Erythroblast (primary cell): Measurements from ENCODE around the gene TSHZ2.
"Not testable (repeated sequence)": the region's sequence is repeated elsewhere in the genome, so short reads cannot be mapped to it uniquely, and the experiment has no call there.

Experiments used
- DNase-seq, 2 experiments: peaks; one replicate each; lab custom pipeline; 2025; lab: John Stamatoyannopoulos, UW
- GATA1 ChIP-seq: IDR thresholded peaks from 2 replicates; pipeline ENCODE4 v1.6.1; 2011; ENCODE audit warnings: low read depth, mild to moderate bottlenecking, control low read depth, low read length, moderate library complexity
- POLR2A ChIP-seq: IDR thresholded peaks from 2 replicates; pipeline ENCODE4 v1.6.1; 2011; ENCODE audit warnings: mild to moderate bottlenecking, low read length

Gene TSHZ2

DNA sequence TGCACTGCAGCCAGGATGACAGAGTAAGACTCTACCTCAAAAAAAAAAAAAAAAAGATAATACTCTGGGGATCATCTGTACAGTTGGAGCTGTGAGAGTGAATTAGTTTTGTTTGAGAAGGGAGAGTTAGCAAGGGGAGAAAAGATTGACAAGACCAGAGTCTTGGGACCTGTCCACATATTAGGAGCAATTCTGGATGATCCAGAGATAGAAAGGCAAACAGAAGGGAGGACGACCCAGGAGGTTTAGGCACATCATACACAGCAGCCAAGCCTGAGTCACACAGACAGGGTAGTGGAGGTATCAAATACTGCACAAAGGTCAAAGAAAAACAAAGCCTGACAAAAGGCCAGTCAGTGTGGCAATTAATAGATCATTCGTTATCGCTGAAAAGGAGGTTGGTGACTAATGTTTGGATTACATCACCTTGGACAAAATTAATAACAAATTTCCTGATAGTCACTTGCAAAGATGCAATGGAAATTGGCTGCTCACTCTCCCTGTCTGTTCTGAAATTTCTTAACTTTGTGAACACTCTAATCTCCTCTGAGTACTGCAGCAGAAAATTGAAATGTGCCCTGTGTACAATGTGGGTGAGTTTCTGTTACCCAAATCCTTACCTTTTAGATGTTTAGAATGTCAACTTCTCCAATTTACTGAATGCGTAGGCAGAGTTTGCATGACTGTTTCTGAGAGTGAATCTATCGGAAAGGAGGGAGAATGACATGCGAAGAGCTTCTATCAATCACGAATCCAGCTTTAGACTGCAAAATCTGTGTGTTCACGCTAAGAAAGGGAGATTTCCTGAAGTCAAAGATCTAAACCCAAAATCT is 105.4 kb downstream of the TSHZ2 start:
- no peak for DNase-seq
- TF ChIP-seq GATA1 (no peak), POLR2A (no peak)

DNA sequence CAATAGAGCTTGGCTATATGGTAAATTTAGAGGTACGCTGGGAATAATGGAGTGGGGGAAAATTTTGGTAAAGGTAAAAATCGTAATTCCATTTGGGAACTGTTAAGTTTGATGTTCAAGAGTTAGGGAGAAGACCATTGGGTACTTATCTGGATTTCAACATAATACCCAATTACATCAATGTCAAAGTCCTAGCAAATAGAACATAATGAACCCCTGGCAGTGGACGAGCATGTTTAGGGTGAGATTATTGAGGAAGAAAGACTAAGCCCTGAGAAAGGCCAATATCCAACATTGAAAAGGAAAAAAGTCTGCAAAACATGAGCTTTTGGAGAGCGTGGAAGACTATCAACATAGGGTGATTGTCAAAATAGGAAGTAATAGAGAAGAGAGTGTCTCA is 106.6 kb downstream of the TSHZ2 start:
- TF ChIP-seq POLR2A (no peak), GATA1 (no peak)
- DNase-seq = no peak

DNA sequence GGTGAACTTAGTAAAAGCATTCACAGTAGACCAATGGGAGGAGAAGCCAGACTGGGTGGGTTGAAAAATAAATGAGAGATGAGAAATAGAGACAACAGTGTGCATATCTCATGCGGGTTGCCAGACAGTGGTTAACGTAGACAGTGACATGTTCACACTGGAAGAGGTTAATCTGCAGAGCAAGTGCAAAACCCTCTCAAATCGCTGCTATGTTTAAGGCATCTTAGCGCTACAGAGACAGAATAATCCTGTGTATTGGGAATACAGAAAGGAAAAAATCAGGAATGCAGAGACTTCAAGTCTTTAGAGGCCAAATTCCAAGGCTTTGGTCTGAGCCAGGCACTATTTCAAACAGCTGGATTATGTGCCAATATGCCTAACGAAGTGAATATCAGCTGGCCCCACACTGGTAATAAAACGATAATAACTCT is 107.1 kb downstream of the TSHZ2 start:
- no peak for DNase-seq
- TF ChIP-seq POLR2A = no peak

DNA sequence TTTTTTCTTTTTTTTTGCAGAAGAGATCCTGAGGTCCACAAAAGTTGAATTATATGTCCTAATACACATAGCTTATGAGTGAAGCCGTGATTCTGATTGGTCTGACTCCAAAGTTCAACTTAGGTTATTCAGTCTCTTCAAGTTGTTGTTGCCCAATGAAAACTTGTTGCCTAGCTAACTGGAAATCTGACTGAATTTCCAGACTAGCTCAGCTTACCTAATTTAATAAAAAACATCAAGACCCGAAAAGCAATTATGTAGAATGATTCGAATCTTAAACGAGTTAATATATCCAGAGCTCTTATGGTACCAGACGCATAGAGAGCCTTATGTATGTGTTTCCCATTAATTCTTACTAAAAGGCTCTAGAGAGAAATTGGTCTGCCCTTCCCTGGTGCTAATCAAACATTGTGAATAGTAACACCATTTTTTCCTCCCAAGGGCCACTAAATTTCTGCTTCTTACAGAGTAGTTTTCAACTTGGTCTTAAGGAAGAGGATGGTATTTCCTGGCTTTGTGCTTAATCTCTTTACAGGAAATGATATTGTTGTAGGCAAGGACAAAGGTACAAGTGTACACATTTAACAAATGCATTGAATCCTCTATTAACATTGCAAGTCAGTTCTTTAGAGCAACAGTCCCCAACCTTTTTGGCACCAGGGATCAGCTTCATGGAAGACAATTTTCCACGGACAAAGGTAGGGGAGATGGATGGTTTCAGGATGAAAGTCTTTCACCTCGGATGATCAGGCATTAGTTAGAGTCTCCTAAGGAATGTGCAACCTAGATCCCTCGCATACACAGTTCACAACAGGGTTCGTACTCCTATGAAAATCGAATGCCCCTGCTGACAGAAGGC is 107.9 kb downstream of the TSHZ2 start:
- DNase-seq = no peak
- TF ChIP-seq POLR2A = no peak
- TF ChIP-seq GATA1 = no peak

DNA sequence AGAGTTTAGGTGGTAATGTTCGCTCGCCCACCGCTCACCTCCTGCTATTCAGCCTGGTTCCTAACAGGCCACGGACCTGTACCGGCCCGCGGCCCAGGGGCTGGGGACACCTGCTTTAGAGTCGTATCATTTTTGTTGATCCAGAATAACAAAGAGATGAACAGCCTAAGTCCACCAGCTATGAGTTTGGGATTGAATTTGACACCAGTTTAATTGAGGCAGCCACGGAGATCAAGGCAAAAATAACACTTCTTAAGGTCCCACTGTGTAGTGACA is 108.5 kb downstream of the TSHZ2 start:
- TF ChIP-seq GATA1 = no peak
- no peak for TF ChIP-seq POLR2A
- DNase-seq = no peak

DNA sequence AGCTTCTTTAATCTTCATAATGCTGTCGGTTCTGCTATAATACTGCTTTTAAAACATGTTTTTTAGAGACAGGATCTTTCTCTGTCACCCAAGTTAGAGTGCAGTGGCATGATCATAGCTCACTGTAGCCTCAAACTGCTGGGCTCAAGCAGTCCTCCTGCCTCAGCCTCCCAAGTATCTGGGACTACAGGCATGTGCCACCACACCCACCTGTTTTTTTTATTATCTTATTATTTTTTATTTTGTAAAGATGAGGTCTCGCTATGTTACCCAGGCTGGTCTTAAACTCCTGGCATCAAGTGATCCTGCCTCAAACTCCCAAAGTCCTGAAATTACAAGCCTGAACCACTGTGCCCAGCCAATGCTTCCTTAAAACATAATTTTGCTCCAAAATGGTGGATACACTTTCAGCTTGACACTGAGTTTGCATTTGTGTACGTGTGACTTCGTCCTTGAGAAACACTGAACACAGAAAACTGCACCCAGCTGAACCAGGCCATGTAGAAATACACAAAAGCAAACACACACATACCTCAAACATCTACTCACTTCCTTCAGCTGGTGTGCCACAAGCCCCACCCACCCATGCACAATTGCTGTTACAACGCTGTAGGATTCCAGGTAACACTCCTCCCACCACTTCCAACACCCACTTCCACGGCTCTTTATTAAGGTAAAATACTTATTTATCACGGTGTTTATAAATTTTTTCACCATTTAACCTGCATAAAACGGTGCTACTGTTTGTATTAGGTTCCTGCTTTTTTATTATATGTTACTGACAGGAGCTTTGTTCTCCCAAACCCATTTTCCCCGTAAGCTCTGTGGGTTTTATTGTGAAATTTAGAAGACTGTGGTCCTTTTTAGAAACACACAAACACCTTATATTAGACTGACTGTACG is 109.1 kb downstream of the TSHZ2 start:
- no peak for DNase-seq
- TF ChIP-seq POLR2A (no peak), GATA1 (no peak)

DNA sequence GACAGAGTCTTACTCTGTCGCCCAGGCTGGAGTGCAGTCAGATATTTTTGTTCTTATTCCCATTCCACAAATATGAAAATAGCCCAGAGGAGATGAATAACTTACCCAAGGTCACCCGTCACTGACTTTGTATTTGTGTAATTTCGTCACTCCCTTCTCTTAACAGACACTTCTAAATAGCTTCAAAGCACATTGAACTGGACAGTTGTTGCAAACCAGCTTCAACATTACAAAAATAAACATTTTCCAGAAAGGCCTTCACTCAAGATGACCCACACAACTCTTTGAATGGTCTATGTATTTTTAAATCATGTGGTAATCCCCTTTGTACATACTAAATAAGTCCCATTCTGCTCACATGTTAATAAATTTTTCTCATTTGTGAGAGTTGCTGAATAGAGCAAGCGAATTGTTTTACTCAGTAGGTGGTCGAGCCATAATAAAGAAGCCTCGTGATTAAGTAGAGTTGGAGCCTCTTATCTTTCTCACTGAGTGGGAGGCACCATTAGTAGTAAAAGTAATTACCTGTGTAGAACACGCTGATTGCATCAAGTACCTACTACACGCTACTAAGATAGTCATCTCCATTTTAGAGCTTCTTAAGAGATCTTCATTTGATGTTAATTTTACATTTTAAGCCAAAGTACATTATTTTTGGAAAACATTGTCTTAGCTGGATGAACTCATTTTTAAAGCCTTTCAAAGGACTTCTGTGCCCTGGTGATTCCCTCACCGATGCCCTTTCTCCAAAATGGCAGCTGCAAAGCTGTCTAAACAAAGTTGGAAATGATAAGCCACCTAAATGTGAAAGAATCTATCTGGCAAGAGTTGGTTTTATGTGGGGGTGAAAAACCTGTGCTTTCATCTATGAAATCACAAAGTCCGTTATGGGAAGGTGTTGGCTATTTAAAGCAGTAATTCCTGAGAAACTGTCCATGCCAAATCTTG is 110.0 kb downstream of the TSHZ2 start:
- TF ChIP-seq GATA1 (no peak), POLR2A (no peak)
- no peak for DNase-seq

DNA sequence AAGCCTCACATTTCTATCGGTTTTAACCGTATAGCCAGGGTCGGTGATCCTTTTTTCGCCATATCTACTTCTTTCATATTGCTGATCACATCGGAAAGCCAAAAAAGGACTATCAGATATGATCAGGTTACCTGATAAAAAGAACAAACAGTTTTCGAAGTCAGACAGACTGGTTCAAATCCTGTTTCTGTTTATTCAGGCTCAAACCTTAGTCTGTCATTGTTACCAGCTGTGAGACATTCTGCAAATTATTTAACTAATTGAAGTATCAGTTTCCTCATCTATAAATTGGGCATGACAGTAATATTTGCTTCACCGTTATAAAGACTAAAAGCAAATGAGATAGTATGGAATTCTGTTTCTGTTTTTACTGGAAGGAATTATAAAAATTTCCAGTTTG is 111.3 kb downstream of the TSHZ2 start:
- no peak for DNase-seq
- TF ChIP-seq GATA1 (no peak), POLR2A (no peak)

DNA sequence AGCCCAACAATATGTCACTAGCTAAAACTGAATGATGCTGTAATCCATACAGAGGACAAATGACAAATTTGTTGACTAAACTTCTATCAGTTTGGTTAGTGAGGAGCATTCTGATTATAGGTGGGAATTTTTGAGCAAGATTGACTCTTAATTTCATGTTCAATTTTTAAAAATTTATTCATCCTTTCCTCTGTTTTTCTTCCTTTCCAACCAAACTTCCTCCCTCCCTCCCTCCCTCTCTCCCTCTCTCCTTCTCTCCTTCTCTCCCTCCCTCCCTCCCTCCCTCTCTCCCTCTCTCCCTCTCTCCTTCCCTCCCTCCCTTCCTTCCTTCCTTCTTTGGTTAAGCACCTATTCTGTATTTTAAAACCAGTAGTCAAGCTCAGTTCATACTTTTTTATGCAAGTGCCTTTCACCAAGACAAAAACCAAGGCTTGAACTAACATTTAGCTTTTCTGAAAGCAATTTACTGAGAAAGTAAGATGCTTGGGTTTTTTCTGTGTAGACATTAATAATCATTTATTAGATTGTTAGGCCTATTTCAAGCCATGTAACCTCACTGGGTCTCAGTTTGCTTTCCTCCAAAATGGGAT is 112.3 kb downstream of the TSHZ2 start:
- TF ChIP-seq POLR2A (no peak), GATA1 (no peak)
- DNase-seq = no peak

DNA sequence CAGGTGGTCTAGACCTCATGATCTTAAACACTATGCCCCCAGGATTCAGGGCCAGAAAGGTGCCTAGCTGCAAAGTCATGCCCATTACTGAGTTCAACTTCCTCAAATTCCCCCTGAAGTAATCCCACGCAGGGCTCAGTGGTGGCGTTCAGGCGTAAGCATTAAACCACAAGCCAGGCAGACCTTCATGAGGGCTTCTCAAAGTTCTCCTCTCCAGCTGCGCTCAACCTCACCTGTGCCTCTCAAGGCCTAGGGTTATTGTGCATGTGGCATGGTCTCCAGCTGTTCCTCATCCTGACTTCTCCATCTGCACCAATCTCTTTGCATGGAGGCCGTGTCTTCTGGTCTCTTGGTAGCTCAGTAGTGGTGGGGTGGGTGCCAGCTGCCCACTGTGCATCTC is 113.6 kb downstream of the TSHZ2 start:
- TF ChIP-seq POLR2A = no peak
- no peak for TF ChIP-seq GATA1
- no peak for DNase-seq

DNA sequence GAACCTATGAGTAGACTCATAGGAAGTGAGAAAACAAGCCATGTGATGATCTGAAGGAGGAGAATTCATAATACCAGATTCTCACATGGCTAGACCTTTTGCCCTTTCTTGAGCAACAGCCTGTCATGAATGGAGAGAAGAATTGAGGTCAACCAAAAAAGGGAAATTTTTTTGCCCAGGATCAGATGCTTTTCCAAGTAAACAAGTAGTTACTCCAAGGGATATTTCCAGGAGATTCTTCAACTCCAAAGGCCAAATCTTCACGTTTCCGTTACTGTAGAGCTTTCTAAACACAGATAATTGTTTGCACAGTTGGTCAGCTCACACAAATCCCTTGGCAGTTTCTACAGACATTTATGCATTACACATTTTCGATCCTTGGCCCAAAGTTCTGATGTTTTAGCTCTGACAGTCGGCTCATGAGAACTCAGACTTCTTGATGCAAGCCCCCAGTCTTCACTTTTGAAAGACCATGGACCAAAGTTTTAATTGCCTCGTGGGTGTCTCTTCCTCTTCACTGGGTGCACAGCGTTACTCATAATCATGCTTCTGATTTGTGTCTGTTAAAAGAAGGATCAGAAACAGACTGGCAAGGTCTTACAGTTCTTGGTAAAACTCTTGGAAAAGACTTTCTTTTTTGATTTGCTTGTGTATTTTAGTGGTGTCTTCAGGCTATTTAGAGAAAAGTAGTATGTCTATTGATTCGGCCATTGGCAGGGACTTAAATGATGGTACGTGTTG is 115.0 kb downstream of the TSHZ2 start:
- DNase-seq = no peak
- TF ChIP-seq GATA1 (no peak), POLR2A (no peak)

DNA sequence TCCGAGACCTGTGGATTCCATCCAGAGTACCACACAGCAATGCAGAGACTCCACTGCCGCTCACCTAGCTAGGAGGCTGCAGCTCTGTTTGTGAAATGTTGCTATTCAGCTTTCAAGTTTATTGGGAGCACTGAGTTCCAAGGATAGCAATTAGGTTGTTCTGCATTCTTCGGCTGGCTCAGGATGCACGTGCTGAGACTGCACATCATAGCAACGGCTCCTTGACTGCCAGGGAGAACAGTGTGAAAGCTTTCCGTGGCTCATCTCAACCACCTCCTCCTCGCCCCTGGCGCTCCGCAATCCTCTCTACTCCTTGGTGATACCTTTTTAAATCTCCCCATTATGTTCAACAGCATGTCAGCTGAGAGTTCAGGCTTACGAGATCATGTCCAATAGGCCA is 116.6 kb downstream of the TSHZ2 start:
- TF ChIP-seq GATA1 = no peak

DNA sequence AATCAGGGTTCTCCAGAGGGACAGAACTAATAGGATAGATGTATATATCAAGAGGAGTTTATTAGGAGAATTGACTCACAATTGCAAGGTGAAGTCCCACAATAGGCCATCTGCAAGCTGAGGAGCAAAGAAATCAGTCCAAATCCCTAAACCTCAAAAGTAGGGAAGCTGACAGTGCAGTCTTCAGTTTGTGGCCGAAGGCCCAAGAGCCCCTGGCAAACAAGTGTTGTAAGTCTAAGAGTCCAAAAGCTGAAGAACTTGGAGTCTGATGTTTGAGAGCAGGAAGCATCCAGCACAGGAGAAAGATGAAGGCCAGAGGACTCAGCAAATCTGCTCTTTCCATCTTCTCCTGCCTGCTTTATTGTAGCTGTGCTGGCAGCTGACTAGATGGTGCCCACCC is 117.7 kb downstream of the TSHZ2 start:
- not testable (repeated sequence) for DNase-seq

More for the DNA sequence above, 116.6 kb downstream of the TSHZ2 start:
- no peak for DNase-seq
